NAMALWA (cell line): ENCODE results near the gene CS.
A peak's percentile ranks its signal among the peaks of the same experiment; 100 is the strongest.
"Not testable (repeated sequence)": the region's sequence is repeated elsewhere in the genome, so short reads cannot be mapped to it uniquely, and the experiment has no call there.

ENCODE experiments used
- DNase-seq: peaks from one replicate; pipeline ENCODE4 v3.0.0-alpha.2; 2015; ENCODE audit warnings: low spot score

CS gene

DNA sequence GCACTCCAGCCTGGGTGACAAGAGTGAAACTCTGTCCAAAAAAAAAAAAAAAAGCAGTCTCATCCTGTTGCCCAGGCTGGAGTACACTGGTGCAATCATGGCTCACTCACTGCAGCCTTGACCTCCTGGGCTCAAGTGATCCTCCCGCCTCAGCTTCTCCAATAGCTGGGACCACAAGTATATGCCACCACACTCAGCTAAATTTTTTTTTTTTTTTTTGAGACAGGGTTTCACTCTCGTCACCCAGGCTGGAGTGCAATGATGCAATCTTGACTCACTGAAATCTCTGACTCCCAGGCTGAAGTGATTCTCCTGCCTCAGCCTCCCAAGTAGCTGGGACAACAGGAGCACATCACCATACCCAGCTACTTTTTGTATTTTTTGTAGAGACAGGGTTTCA lies 20.9 kb upstream of the CS start:
- no peak for DNase-seq

DNA sequence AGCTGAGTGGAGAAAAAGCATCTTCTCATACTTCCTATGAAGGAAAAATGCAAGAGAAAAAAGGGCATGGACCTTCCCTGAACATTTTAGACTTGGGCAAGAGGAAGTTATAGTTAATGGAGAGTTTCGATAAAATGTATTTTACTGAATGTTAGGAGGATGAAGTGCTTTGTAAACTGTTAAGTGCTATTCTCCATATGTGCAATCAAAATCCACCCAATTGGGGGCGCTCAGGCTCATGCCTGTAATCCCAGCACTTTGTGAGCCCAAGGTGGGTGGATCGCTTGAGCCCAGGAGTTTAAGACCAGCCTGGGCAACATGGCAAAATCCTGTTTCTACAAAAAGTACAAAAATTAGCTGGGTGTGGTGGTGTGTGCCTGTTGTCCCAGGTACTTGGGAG lies 17.5 kb upstream of the CS start:
- DNase-seq: no peak

DNA sequence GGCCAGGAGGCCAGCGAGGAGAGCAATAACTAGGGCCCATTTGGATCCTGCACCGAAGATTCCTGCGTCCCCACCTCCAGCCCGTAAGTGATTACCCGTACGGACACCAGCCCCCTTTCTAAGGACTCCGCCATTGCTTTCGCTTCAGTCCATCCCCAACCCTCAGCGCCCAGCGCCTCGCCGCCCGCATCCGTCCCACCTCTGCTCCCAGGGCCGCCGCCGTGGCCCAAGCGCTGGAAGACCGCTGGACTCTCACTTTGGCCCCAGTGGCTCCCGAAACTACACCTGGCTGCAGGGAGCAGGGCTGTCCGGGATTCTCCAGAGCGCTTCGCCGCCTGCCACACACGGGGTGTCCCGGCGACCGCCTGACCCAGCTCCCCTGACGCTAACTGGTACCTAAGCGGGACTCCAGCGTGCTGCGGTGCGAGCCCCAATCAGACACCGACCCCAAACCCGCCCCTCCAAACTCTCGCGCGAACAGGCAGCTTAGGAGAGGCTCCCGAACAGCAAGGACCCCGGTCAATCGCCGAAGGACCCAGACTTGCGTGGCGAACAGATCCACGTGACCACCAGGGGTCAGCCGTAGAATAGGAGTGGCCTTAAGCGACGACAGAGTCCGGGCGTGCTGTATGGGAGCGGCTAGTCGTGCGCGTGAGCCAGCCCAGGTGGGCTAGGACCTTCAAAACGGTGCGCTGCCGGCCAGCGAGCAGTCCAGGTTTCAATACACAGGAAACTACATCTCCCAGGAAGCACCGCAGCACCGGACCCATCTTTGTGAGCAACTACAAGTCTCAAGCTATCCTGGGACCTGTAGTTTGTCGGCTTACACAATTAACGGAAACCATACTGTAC lies 15.7 kb upstream of the CS start, which contains the start of gene CNPY2:
TSS of gene CNPY2 (minus strand) at position 367 of the 852 bp plus-strand sequence. CDS start 771 bp downstream, outside the sequence.
- DNase-seq: peak; percentile 98

DNA sequence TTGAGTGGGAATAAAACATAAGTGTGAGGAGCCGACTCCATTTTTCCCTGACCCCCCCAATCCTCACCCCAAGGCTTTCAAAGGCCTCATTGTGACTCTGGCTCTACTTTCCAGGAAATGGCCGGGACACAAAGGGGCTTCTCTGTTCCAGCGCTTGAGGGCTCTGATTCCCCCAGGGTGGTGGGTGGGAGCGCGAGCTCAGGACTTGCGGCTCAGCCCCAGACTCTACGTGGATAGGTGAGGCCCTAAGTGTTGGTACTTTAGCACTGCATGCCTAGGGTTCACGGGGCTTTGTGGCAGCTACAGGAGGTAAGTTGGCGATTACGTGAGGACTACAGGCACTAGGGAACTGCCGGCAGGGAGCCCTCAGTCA lies 15.1 kb upstream of the CS start:
- no peak for DNase-seq

DNA sequence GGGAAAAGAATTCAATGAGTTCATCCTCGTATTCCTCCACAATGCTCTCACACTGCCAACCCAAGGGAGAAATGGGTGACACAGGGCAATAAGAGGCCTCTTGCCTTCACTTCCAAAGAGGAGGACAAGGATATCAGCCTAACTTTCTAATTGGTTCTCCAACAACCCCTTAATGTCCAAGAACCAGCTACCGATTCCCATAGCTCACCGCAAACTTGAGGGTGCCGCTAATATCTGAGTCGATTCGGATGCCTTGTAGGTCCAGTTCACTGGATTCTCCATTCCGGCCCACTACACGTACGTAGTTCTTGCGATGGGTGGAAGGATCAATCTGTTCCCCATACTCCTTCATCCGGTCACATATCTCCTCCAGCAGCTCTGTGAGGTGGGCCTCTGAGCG lies 10.9 kb upstream of the CS start:
- DNase-seq: no peak

DNA sequence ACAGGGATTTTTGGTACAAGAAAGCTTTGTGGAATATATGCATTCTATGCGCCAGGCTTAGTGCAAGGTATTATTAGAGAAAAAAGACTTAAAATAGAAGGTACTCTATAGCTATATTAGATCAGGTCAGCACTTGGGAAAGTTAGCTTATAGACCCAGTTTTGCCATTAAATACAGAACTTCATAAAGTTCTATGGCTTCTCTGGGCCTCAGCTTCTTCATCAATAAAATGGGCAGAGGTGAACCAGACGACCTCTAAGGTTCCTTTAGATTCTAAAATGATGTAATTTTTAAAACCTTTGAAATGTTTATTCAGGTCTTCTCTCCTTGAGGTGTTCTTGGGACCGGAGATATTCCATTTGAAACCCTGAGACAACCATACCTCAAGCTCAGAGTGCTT lies 8.6 kb upstream of the CS start:
- DNase-seq: no peak

DNA sequence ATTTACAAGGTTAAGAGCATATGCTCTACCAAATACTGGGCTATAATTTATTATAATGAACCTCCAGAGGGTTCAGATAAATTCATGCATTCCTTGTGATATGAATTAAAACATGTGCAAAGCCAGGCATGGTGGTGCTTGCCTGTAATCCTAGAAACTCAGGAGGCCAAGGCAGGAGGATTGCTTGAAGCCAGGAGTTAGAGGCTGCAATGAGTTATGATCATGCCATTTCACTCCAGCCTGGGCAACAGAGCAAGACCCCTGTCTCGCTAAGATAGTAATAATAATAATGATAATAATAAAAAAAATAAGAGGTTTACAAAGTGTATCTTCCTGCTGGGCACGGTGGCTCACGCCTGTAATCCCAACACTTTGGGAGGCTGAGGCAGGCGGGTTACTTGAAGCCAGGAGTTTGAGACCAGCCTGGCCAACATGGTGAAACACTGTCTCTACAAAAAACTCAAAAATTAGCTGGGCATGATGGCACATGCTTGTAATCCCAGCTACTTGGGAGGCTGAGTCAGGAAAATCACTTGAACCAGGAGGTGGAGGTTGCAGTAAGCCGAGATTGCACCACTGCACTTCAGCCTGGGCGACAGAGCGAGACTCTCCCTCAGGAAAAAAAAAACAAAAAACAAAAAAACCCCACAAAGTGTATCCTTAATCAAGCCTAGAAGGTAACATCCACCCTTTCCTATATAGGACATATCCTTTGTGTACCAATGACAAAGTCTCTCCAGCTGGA lies 7.3 kb upstream of the CS start:
- DNase-seq: no peak

DNA sequence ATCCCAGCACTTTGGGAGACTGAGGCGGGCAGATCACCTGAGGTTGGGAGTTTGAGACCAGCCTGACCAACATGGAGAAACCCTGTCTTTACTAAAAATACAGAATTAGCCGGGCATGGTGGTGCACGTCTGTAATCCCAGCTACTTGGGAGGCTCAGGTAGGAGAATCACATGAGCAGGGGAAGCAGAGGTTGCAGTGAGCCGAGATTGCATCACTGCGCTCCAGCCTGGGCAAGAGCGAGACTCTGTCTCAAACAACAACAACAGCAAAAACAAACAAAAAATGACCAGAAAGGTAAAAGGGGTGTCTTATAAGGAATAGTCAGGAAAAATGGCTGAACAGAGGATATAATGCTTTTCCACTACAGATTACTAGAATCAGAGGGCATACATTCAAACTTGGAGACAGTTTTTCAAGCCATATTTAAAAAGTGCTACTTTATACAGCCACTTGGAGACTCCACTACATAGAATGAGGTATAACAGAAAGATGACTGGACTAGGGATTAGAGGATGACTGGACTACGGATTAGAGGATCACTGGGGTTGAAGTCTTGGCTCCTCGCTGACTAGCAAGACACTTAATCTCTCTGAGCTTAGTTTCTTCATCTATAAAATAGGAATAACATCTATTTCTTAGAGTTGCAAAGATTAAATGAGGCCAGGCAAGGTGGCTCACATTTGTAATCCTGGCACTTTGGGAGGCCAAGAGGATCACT lies 4.9 kb upstream of the CS start:
- no peak for DNase-seq

DNA sequence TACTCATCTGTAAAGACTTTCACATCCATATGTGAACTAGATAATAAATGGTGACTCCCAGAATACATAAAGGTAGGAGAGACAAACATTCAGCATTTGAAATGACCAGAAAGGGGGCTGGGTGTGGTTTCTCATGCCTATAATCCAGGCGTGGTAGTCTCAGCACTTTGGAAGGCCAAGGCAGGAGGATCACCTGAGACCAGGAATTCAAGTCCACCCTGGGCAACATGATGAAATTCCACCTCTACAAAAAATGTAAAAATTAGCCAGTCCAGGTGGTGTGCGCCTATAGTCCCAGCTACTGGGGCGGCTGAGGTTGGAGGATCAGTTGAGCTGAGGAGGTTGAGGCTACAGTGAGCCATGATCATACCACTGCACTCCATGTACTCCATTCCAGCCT lies 4.1 kb upstream of the CS start:
- no peak for DNase-seq

DNA sequence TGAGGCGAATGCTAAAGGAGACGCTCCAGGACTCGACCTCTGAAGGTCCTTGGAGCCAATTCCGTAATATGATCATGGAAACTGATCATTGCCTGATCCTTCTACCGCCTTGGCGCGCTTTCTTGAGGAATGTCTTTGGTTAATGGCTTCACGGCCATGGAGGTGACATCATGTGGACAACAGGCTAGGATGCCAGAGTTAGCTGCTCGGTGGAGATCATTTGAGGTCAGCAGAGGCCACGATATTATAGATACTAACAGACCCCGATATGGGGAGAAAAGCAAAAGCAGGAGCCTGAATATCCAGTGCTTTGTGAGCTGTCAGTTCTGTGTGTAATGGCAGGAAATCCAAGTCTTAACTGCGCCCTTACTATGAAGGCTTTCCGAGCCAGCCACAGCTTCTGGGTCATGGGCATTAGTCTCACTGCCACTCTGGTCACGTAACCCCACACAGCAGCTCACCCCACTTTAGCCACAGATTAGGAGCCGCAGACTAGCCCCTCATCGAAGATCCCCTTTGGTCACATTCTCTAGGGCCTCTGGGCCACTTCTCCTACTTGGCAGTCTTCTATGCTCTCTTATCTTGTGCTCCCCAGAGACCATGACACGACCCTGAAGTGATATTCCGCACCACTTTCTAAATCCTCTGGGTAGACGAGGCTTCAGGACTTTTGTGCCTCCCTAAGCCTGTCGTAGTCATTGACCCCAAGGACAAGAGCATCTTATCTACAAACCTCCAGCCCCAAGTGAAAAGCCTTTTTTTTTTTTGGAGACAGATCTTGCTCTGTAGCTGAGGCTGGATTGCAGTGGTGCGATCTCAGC lies 724 bp upstream of the CS start:
- DNase-seq: no peak

DNA sequence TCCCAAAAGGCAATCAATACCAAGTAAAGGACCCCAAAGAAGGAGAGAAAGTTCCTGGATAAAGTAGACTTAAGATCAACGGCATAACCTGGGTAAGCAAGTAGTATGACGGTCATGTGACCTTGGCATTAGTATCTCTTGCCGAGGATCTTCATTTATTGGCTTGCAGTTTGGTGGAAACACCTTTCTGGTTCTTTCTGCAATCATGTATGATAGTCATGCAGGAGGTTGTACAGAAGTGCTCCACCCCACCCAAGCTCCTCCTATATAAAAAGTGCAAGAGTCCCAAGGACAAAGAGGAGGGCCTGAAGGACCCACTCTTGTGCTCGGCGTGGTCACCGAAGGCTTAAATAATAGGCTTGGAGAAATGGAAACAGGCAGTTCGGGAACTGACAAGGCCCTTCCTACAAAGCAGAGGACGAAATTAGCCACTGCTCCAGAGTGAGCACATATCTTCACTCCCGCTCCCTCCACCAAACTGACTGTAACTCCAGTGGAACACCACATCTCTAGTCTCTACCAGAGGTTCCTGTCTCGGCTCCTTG lies 750 bp downstream of the CS start:
- peak; percentile 62 for DNase-seq

DNA sequence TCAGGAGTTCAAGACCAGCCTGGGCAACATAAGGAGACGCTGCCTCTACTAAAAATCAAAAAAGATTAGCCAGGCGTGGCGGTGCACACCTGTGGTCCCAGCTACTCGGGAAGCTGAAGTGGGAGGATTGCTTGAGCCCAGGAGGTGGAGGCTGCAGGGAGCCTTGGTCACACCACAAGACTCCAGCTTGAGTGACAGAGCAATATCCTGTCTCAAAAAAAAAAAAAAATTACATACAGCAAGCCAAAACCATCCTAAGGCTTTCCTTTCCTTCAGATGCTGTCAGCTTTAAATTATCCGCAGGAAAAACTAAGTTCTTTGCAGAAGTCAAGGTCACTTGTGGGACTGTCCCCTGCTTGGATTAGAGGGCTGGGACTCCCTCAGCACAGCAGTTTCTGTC lies 1.3 kb downstream of the CS start:
- DNase-seq: no peak

DNA sequence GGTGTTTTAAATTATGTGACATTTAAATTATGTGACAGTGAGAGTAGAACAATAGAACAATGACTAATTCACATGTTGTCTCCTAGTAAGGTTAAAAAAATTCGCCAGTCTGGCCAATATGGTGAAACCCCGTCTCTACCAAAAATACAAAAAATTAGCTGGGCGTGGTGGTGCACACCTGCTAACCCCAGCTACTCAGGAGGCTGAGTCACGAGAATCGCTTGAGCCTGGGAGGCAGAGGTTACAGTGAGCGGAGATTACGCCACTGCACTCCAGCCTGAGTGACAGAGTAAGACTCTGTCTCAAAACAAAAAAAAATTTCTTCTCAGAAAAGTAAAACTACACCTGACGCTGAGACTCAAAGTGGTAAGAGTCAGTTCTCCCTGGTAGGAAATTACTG lies 2.7 kb downstream of the CS start:
- DNase-seq: no peak

DNA sequence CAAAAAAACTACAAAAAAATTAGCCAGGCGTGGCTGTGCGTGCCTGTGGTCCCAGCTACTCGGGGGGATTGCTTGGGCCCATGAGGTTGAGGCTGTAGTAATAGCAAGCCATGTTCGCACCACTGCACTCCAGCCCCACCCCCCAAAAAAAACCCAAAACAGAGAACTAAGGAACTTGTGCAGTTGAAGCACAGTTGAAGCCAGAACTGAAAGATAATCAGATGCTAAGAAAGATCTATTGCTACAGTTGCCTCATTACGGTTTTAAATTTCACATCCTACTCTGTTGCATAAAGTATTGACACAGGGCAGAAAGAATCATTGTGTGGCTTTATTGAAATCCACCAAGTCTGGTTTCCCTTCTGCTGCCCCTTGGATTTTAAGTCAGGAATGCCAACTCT lies 3.8 kb downstream of the CS start:
- DNase-seq: no peak

DNA sequence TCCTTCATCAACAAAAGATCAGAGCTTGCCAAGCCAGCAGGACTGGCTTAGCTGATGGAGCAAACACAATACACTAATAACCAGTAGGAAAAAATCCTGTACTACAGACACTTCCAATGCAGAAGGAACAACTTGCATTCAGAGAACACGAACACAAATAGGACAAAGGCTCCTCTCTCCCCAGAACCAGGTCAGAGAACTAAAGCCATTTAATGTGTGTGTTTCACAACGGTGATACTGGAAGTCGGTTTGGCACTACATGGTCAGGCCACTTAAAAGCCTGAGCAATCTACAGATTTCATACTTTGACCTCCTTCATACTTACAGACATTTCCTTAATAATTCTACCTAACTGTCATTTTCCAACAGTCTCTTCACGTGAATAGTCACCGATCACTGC lies 6.3 kb downstream of the CS start:
- DNase-seq: no peak

DNA sequence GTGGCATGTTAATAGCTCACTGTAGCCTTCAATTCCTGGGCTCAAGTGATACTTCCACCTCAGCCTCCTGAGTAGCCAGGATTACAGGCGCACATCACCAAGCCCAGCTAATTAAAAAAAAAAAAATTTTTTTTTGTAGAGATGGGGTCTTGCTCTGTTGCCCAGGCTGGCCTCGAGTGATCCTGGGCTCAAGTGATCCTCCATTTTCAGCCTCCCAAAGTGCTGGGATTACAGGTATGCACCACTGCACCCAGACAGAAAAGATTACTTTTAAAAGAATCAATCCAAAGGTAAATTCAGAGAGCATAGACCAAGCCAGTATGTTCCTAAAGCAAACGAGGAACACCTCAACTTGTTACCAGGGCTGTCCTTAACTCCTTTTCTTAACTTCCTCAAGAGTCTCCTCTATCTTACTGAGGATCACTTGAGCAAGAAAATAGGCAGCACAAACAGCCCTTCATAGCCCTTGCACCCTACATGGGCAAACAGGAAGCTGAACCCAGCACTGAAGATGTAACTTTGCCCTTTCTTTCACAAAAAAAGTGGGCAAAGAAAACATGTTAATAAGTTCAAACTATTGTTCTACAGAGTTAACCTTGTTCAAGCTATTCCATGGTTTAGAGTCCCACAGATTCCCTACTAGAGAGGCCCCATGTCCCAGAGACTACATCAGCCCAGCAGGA lies 11.3 kb downstream of the CS start:
- DNase-seq: no peak

DNA sequence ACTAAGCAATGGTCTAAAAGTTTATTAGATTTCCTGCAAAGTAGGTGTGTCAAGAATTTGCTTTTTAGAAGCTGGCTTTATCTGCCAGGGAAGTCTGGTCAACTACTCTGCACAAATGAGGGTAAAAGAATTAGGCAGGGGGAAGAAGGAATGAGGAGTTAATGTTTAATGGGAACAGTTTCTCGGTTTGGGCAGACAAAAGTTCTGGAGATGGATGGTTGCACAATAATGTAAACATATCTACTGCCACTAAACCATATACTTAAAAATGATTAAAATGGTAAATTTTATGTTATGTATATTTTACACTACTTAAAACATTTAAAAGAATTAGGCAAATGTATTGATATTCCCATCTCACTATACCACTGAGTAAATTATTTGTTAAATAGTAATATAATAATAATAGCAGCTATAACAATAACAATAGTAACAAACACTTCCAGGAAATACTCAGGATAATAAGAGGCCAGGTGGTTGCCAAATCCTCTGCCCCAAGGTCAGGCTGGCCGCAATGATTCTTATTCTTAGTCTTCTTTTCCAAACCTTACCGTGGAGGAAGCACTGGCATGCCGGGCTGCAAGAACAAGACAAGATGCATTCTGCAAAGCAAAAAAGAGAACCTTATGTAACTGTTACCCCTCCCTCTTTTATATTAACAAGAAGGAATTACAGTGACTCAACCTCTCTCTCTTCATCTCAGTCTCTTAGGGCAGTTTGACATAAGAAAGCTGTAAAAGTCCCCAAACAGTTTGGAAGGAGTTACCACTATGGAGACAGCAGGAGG lies 13.9 kb downstream of the CS start:
- no peak for DNase-seq

DNA sequence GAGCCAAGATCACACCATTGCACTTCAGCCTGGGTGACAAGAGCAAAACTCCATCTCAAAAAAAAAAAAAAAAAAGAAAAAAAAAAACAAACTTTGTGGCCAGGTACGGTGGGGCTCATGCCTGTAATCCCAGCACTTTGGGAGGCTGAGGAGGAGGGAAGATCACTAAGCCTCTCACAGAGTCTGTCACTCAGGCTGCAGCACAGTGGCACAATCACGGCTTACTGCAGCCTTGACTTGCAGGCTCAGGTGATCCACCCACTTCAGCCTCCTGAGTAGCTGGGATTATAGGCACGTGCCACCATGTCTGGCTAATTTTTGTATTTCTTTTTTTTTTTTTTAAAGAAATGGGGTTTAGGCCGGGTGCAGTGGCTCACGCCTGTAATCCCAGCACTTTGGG lies 15.9 kb downstream of the CS start:
- not testable (repeated sequence) for DNase-seq

DNA sequence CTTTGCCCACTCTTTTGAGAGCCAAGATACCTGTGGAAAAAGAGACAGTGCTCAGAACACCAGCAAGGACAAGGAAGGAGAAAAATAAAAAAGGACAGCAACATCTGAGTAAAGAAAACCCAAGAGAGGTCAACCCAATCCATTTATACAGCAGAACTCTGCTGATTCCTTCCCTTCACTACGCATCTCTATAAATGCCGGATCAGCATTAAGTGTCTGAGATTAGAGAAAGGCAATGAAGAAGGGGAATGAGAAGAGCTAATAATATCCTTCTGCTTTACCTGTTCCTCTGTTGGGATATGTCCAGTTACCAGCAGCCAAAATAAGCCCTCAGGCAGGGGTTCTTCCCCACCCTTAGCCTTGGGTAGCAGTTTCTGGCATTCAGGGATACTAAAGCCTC lies 17.6 kb downstream of the CS start:
- DNase-seq: no peak

DNA sequence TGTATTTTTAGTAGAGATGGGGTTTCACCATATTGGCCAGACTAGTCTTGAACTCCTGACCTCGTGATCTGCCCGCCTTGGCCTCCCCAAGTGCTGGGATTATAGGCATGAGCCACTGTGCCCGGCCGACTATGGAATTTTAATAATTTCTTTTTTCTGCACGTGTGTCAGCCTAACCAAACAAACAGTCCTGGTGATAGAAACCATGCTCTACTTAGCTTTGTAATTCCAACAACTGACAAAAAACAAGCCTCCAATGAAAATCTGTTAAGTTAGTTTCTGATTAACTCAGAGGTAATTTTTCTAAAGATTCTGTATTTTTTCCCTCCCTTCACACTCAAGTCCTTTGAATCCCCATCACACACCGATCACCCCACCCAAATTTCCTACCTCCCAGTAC lies 18.1 kb downstream of the CS start:
- DNase-seq: no peak
